NT2/D1 (cell line): Measurements from ENCODE around the gene LRRC8A.
"Not testable (repeated sequence)": the region's sequence is repeated elsewhere in the genome, so short reads cannot be mapped to it uniquely, and the experiment has no call there.

Source experiments
- DNase-seq: peaks from one replicate; pipeline ENCODE4 v3.0.0-alpha.2; 2011; ENCODE audit warnings: low read depth, low spot score
- H3K27me3 ChIP-seq: 2 replicates; pipeline ENCODE4 v1.6.0; 2011; ENCODE audit warnings: mild to moderate bottlenecking; ENCODE audit not compliant: insufficient read length, insufficient read depth
- H3K36me3 ChIP-seq: 2 replicates; pipeline ENCODE4 v1.6.1; 2011; ENCODE audit warnings: mild to moderate bottlenecking, low read length, mixed read lengths; ENCODE audit not compliant: insufficient read depth, insufficient read length
- H3K4me1 ChIP-seq: 2 replicates; pipeline ENCODE4 v1.5.1; 2011; ENCODE audit not compliant: insufficient read depth, insufficient read length
- H3K4me3 ChIP-seq: 2 replicates; pipeline ENCODE4 v1.5.1; 2011; ENCODE audit warnings: low read depth; ENCODE audit not compliant: insufficient read length
- H3K9ac ChIP-seq: 2 replicates; pipeline ENCODE4 v1.6.0; 2011; ENCODE audit warnings: low read depth; ENCODE audit not compliant: insufficient read length
- H3K9me3 ChIP-seq: 2 replicates; pipeline ENCODE4 v1.5.1; 2011; ENCODE audit warnings: mild to moderate bottlenecking, low read length; ENCODE audit not compliant: insufficient read depth
- SUZ12 ChIP-seq: IDR thresholded peaks from 2 replicates; pipeline ENCODE4 v1.6.1; 2011; ENCODE audit not compliant: insufficient read length, insufficient read depth; ENCODE audit errors: extremely low read depth
- YY1 ChIP-seq: IDR thresholded peaks from 2 replicates; pipeline ENCODE4 v1.6.1; 2011; ENCODE audit not compliant: insufficient read length, insufficient read depth
- ZNF274 ChIP-seq: IDR thresholded peaks from 2 replicates; pipeline ENCODE4 v1.6.1; 2011; ENCODE audit warnings: mild to moderate bottlenecking, low read depth, low read length

LRRC8A gene

GRCh38 chr9:128946571-128947276, 64.8 kb downstream of the LRRC8A start:
- DNase-seq: no peak
- H3K36me3 ChIP-seq: peaks cover 64% of the 10 kb centered on the region
- peaks cover 9% of the 10 kb centered on the region for H3K4me1 ChIP-seq
- H3K27me3 ChIP-seq: no peaks in the 10 kb centered on the region
- H3K4me3 ChIP-seq: peak overlapping the region; percentile 97
- H3K9me3 ChIP-seq: no peaks in the 10 kb centered on the region
- TF ChIP-seq ZNF274: no peak
- no peak for TF ChIP-seq SUZ12
- TF ChIP-seq YY1: no peak
- peak overlapping the region; percentile 98 for H3K9ac ChIP-seq

GRCh38 chr9:128947277-128947526, 65.3 kb downstream of the LRRC8A start:
- peaks cover 64% of the 10 kb centered on the region for H3K36me3 ChIP-seq
- DNase-seq: no peak
- peak overlapping the region; percentile 98 for H3K9ac ChIP-seq
- H3K27me3 ChIP-seq: no peaks in the 10 kb centered on the region
- no peak for TF ChIP-seq YY1
- TF ChIP-seq ZNF274: no peak
- peak overlapping the region; percentile 97 for H3K4me3 ChIP-seq
- H3K9me3 ChIP-seq: no peaks in the 10 kb centered on the region
- peaks cover 9% of the 10 kb centered on the region for H3K4me1 ChIP-seq

- Histone ChIP-seq H3K4me1 (peaks cover 9% of the 10 kb centered on the region), H3K36me3 (peaks cover 64% of the 10 kb centered on the region), H3K4me3 (peak within 1 kb of the TSS; percentile 97), H3K9me3 (no peaks in the 10 kb centered on the region), H3K27me3 (no peaks in the 10 kb centered on the region), H3K9ac (peak within 1 kb of the TSS; percentile 98)
- TF ChIP-seq YY1 (peak; percentile 78), SUZ12 (no peak)
- peak; percentile 87 for DNase-seq
Measured at GRCh38 chr9:128947527-128948301, 65.8 kb downstream of the LRRC8A start, which contains the start of the genes DOLK and NUP188. DOLK (minus strand) TSS chr9:128947603; CDS start chr9:128947303, 300 bp downstream. NUP188 (plus strand) TSS chr9:128947699; CDS start chr9:128947720, 21 bp downstream.

GRCh38 chr9:128961403-128961802, 79.5 kb downstream of the LRRC8A start:
- peaks cover 88% of the 10 kb centered on the region for H3K36me3 ChIP-seq
- not testable (repeated sequence) for H3K4me3 ChIP-seq

More at GRCh38 chr9:128961403-128961802, 79.5 kb downstream of the LRRC8A start:
- H3K4me1 ChIP-seq, H3K27me3 ChIP-seq, H3K9me3 ChIP-seq, H3K9ac ChIP-seq, DNase-seq: not testable (repeated sequence)
